Body of pancreas (tissue), 4 donors: ENCODE results near the gene TBX1. TPM values are rescaled to one million over a fixed set of nuclear protein-coding genes. Genes with fewer than 3 reads are reported as not detected.

ENCODE experiments used
- ATAC-seq: fragments of 150-250 bp; one replicate; pipeline ENCODE4 v1.9.1; 2016
- DNase-seq, 4 donors: peaks; one replicate each; pipeline ENCODE4 v3.0.0-alpha.2; 2019
- H3K27ac ChIP-seq, 4 donors: fragments of 200-600 bp; sonication (generic); 1 replicate in 3 of 4; 2 replicates in 1 of 4; pipeline versions ENCODE4 v1.5.1 to v1.6.1; 2016 to 2019; ENCODE audit warnings: mild to moderate bottlenecking in 1 of 4, mixed read lengths in 1 of 4, moderate library complexity in 1 of 4
- H3K27me3 ChIP-seq, 2 donors: fragments of 200-600 bp; sonication (generic); one replicate each; pipeline ENCODE4 v1.6.0; 2016; ENCODE audit warnings: mild to moderate bottlenecking in 1 of 2
- H3K36me3 ChIP-seq, 2 donors: fragments of 200-600 bp; sonication (generic); replicated peaks in 1 of 2; 2 replicates each; pipeline ENCODE4 v1.5.1; 2016; ENCODE audit warnings: low read depth in 2 of 2; ENCODE audit not compliant: insufficient read depth in 1 of 2
- H3K4me1 ChIP-seq: fragments of 200-600 bp; sonication (generic); one replicate; pipeline ENCODE4 v1.6.0; 2016
- H3K4me3 ChIP-seq, 2 donors: fragments of 200-600 bp; sonication (generic); 1 replicate in 1 of 2; 2 replicates in 1 of 2; pipeline ENCODE4 v1.5.1; 2016 to 2019
- H3K9me3 ChIP-seq, 3 donors: fragments of 200-600 bp; sonication (generic); 1 replicate in 2 of 3; 2 replicates in 1 of 3; pipeline ENCODE4 v1.5.1; 2016
- CTCF ChIP-seq, 7 experiments: fragments of 450-650 bp in 4 of 7; fragments of 200-600 bp in 3 of 7; sonication (generic) in 3 of 7; IDR thresholded peaks; one replicate each; pipeline ENCODE4 v1.5.1; 2016 to 2019; ENCODE audit warnings: antibody characterized with exemption in 7 of 7
- POLR2A ChIP-seq, 3 donors: fragments of 450-650 bp; IDR thresholded peaks; one replicate each; pipeline ENCODE4 v1.6.1; 2016; ENCODE audit warnings: antibody characterized with exemption in 3 of 3, mild to moderate bottlenecking in 2 of 3
- WGBS, 2 donors: methylation state at CpG; one replicate each; pipeline ENCODE4 v1.1.5; 2017; 5-methylcytosine and 5-hydroxymethylcytosine counted together
- intact Hi-C: fragments of 100-400 bp; cut with DNase I; formaldehyde crosslinking; loops from one replicate; pipeline ENCODE4 v1.15.1; 2023
- total RNA-seq, 2 donors: library from RNA; depleted of rRNA; stranded (reverse); fragments of >200 nt; gene quantifications; one replicate each; pipeline ENCODE4 v1.1.0, GENCODE V29; 2016

TBX1 gene
- 1 to 10 TPM in 1 of 2 donors, not detected in 1; 1.0 TPM for total RNA-seq

GRCh38 chr22:19760058-19760950 lies at the start of gene TBX1:
TBX1 (plus strand) TSS chr22:19760778; CDS start chr22:19760844, 66 bp downstream.
- ATAC-seq (no peak), DNase-seq (no peak)
- Histone ChIP-seq H3K27me3 (peaks cover 0 to 33% of the 10 kb centered on the region in 2 donors), H3K27ac (no peak within 1 kb of the TSS), H3K4me1 (peaks cover 31% of the 10 kb centered on the region), H3K9me3 (no peaks in the 10 kb centered on the region), H3K4me3 (no peak within 1 kb of the TSS), H3K36me3 (no peaks in the 10 kb centered on the region)
- intact Hi-C loops, result no loop called here
- TF ChIP-seq CTCF (IDR thresholded peaks at IDR 0.05), result no peak
- WGBS, 2 donors, result 6 to 9% methylated on average over 27 to 45 of the region's 79 CpGs

GRCh38 chr22:19713245-19713644 lies 47.3 kb upstream of the TBX1 start:
- H3K4me3 ChIP-seq, result no peak overlapping the region
- no peaks in the 10 kb centered on the region for H3K36me3 ChIP-seq
- TF ChIP-seq CTCF (IDR thresholded peaks at IDR 0.05) (no peak), POLR2A (IDR thresholded peaks at IDR 0.05) (no peak)
- H3K27ac ChIP-seq, result no peak overlapping the region
- ATAC-seq (no peak), DNase-seq (no peak)
- H3K4me1 ChIP-seq, result peaks cover 24% of the 10 kb centered on the region
- 84 to 85% methylated on average over 10 to 13 of the region's 13 CpGs for whole genome bisulfite sequencing, 2 donors
- H3K27me3 ChIP-seq, result no peaks in the 10 kb centered on the region
- H3K9me3 ChIP-seq, result no peaks in the 10 kb centered on the region
- intact Hi-C loops, result no loop called here

- H3K36me3 ChIP-seq, result no peaks in the 10 kb centered on the region
- DNase-seq (peak in 1 of 4 donors; percentile 44), ATAC-seq (peak; percentile 32)
- intact Hi-C loops, result no loop called here
- H3K27me3 ChIP-seq, result no peaks in the 10 kb centered on the region
- peaks cover 29% of the 10 kb centered on the region for H3K4me1 ChIP-seq
- TF ChIP-seq CTCF (IDR thresholded peaks at IDR 0.05), result peak in 2 of 7 experiments; percentile 4 to 12
- TF ChIP-seq POLR2A (IDR thresholded peaks at IDR 0.05), result no peak
- no peaks in the 10 kb centered on the region for H3K9me3 ChIP-seq
- H3K4me3 ChIP-seq, result peak overlapping the region in 1 of 2 donors; percentile 27
- WGBS, 2 donors, result 25 to 67% methylated on average over 6 to 31 of the region's 38 CpGs
- H3K27ac ChIP-seq, result no peak overlapping the region
These were observed 46.8 kb upstream of the TBX1 start for GRCh38 chr22:19713650-19714311.

GRCh38 chr22:19714312-19715187 lies 46.0 kb upstream of the TBX1 start, which contains the start of gene SEPTIN5:
SEPTIN5 (plus strand) TSS chr22:19714503; CDS start chr22:19714589, 86 bp downstream.
- H3K27me3 ChIP-seq, result no peaks in the 10 kb centered on the region
- intact Hi-C loops, result no loop called here
- no peak within 1 kb of the TSS for H3K27ac ChIP-seq
- peak; percentile 31 for ATAC-seq
- TF ChIP-seq CTCF (IDR thresholded peaks at IDR 0.05), result no peak
- no peak for TF ChIP-seq POLR2A (IDR thresholded peaks at IDR 0.05)
- H3K36me3 ChIP-seq, result no peaks in the 10 kb centered on the region
- peak within 1 kb of the TSS; percentile 45 to 74 for H3K4me3 ChIP-seq
- peaks cover 32% of the 10 kb centered on the region for H3K4me1 ChIP-seq
- no peaks in the 10 kb centered on the region for H3K9me3 ChIP-seq
- DNase-seq, result peak in 1 of 4 donors; percentile 32
- WGBS, 2 donors, result 0 to 2% methylated on average over 22 to 93 of the region's 106 CpGs
